NCI-H2171 (cell line): ENCODE results near the gene MSL3.

Experiments
- DNase-seq: peaks from one replicate; lab custom pipeline; 2025; lab: John Stamatoyannopoulos, UW

Gene MSL3

GRCh38 chrX:11757719-11758399 lies at the start of gene MSL3:
Gene MSL3, plus strand, starts transcription at chrX:11758237. Its CDS starts 27 bp downstream, at chrX:11758264.
- peak; percentile 20 for DNase-seq

GRCh38 chrX:11722304-11722703 lies 35.7 kb upstream of the MSL3 start:
- DNase-seq: no peak

- DNase-seq: no peak
Measured at GRCh38 chrX:11724122-11725017, 33.7 kb upstream of the MSL3 start.

- no peak for DNase-seq
Measured at GRCh38 chrX:11725631-11726442, 32.2 kb upstream of the MSL3 start.

- no peak for DNase-seq
Measured at GRCh38 chrX:11728556-11728955, 29.5 kb upstream of the MSL3 start.

GRCh38 chrX:11733614-11734013 lies 24.4 kb upstream of the MSL3 start:
- no peak for DNase-seq

- DNase-seq: no peak
Measured at GRCh38 chrX:11739776-11740175, 18.3 kb upstream of the MSL3 start.

GRCh38 chrX:11740794-11741193 lies 17.2 kb upstream of the MSL3 start:
- DNase-seq: no peak

- DNase-seq: no peak
Measured at GRCh38 chrX:11741574-11741973, 16.5 kb upstream of the MSL3 start.

- DNase-seq: no peak
Measured at GRCh38 chrX:11745881-11746280, 12.2 kb upstream of the MSL3 start.

- DNase-seq: no peak
Measured at GRCh38 chrX:11750046-11750445, 8.0 kb upstream of the MSL3 start.

- no peak for DNase-seq
Measured at GRCh38 chrX:11750694-11751093, 7.3 kb upstream of the MSL3 start.

- no peak for DNase-seq
Measured at GRCh38 chrX:11751261-11751660, 6.8 kb upstream of the MSL3 start.

GRCh38 chrX:11753668-11754067 lies 4.4 kb upstream of the MSL3 start:
- no peak for DNase-seq

- DNase-seq: no peak
Measured at GRCh38 chrX:11754958-11755645, 2.9 kb upstream of the MSL3 start.

- no peak for DNase-seq
Measured at GRCh38 chrX:11755724-11756123, 2.3 kb upstream of the MSL3 start.

- DNase-seq: no peak
Measured at GRCh38 chrX:11756354-11757318, 1.4 kb upstream of the MSL3 start.

- DNase-seq: no peak
Measured at GRCh38 chrX:11757397-11757718, 679 bp upstream of the MSL3 start.

GRCh38 chrX:11758400-11759171 lies 549 bp downstream of the MSL3 start:
- DNase-seq: peak; percentile 74

GRCh38 chrX:11759172-11759460 lies 1.1 kb downstream of the MSL3 start:
- DNase-seq: no peak
